Measurements from ENCODE around the gene GIT2. TPM values are rescaled to one million over a fixed set of nuclear protein-coding genes. Genes with fewer than 3 reads are reported as not detected.

GIT2 gene
- total and polyA plus RNA-seq, 2 of the 13 experiments (the other 11 are each of a cell fraction or from before 2014, with no cell fraction given): 18.4 to 19.8 TPM

DNA sequence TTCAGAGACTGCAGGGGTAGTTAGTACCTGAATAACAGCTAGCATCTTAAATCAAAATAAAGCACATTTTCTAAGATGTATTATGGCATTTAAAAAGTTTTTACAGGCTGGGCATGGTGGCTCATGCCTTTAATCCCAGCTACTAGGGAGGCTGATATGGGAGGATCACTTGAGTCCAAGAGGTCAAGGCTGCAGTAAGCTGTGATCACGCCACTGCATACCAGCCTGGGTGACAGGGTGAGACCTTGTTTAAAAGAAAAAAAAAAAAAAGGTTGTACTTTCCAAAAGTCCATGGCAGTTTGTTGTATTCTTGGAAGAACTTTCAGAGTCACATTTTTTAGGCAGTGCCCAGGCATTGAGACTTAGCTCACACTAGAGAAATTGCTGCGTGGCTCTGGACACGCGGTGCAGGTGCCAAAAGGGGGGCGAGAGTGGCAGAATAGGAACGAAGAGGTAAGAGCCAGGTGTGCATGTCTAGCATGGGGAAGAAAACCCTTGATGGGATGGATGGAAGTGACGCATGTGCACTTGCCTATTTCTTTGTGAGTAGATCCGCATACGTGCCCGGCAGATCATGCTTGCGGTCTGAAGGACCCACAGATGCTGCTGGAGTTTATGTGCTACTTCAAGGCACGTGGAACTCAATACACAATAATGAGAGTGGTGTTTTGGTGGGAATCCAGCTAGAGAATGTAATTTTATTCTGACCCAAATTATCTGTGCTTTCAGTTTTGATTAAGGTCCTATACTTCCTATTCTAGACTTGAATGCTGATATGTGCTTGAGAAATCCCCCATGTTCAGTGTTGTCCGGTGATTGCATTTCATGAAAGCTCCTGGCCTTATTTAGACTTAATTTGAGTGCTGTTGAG lies 14.9 kb upstream of the GIT2 start (continued):
- TF ChIP-seq, protein P1, sequence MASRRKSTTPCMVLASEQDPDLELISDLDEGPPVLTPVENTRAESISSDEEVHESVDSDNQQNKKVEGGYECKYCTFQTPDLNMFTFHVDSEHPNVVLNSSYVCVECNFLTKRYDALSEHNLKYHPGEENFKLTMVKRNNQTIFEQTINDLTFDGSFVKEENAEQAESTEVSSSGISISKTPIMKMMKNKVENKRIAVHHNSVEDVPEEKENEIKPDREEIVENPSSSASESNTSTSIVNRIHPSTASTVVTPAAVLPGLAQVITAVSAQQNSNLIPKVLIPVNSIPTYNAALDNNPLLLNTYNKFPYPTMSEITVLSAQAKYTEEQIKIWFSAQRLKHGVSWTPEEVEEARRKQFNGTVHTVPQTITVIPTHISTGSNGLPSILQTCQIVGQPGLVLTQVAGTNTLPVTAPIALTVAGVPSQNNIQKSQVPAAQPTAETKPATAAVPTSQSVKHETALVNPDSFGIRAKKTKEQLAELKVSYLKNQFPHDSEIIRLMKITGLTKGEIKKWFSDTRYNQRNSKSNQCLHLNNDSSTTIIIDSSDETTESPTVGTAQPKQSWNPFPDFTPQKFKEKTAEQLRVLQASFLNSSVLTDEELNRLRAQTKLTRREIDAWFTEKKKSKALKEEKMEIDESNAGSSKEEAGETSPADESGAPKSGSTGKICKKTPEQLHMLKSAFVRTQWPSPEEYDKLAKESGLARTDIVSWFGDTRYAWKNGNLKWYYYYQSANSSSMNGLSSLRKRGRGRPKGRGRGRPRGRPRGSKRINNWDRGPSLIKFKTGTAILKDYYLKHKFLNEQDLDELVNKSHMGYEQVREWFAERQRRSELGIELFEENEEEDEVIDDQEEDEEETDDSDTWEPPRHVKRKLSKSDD (CRISPR knock-in tag; IDR thresholded peaks at IDR 0.05; ENCODE audit: low read depth): no peak
- TF ChIP-seq WIZ (CRISPR knock-in tag; IDR thresholded peaks at IDR 0.05) (no peak), ZNF614 (CRISPR knock-in tag; IDR thresholded peaks at IDR 0.05; ENCODE audit: borderline replicate concordance) (no peak), RELA (CRISPR knock-in tag; IDR thresholded peaks at IDR 0.05) (no peak), ZNF816 (CRISPR knock-in tag; IDR thresholded peaks at IDR 0.05; ENCODE audit: borderline replicate concordance) (no peak), ZNF790 (CRISPR knock-in tag; IDR thresholded peaks at IDR 0.05; ENCODE audit: borderline replicate concordance) (no peak), ZFYVE20 (CRISPR knock-in tag; IDR thresholded peaks at IDR 0.05; ENCODE audit: borderline replicate concordance, low read depth) (no peak), NR2C2 (CRISPR knock-in tag; IDR thresholded peaks at IDR 0.05; ENCODE audit: borderline replicate concordance) (0 out of 2 replicates have a peak, but pooled peaks have one; percentile 36)
- TF ChIP-seq, protein P2, sequence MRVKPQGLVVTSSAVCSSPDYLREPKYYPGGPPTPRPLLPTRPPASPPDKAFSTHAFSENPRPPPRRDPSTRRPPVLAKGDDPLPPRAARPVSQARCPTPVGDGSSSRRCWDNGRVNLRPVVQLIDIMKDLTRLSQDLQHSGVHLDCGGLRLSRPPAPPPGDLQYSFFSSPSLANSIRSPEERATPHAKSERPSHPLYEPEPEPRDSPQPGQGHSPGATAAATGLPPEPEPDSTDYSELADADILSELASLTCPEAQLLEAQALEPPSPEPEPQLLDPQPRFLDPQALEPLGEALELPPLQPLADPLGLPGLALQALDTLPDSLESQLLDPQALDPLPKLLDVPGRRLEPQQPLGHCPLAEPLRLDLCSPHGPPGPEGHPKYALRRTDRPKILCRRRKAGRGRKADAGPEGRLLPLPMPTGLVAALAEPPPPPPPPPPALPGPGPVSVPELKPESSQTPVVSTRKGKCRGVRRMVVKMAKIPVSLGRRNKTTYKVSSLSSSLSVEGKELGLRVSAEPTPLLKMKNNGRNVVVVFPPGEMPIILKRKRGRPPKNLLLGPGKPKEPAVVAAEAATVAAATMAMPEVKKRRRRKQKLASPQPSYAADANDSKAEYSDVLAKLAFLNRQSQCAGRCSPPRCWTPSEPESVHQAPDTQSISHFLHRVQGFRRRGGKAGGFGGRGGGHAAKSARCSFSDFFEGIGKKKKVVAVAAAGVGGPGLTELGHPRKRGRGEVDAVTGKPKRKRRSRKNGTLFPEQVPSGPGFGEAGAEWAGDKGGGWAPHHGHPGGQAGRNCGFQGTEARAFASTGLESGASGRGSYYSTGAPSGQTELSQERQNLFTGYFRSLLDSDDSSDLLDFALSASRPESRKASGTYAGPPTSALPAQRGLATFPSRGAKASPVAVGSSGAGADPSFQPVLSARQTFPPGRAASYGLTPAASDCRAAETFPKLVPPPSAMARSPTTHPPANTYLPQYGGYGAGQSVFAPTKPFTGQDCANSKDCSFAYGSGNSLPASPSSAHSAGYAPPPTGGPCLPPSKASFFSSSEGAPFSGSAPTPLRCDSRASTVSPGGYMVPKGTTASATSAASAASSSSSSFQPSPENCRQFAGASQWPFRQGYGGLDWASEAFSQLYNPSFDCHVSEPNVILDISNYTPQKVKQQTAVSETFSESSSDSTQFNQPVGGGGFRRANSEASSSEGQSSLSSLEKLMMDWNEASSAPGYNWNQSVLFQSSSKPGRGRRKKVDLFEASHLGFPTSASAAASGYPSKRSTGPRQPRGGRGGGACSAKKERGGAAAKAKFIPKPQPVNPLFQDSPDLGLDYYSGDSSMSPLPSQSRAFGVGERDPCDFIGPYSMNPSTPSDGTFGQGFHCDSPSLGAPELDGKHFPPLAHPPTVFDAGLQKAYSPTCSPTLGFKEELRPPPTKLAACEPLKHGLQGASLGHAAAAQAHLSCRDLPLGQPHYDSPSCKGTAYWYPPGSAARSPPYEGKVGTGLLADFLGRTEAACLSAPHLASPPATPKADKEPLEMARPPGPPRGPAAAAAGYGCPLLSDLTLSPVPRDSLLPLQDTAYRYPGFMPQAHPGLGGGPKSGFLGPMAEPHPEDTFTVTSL (CRISPR knock-in tag; IDR thresholded peaks at IDR 0.05; ENCODE audit: borderline replicate concordance): peak; percentile 48; the same call in 1 of the 2 replicates
- TF ChIP-seq, protein P3, sequence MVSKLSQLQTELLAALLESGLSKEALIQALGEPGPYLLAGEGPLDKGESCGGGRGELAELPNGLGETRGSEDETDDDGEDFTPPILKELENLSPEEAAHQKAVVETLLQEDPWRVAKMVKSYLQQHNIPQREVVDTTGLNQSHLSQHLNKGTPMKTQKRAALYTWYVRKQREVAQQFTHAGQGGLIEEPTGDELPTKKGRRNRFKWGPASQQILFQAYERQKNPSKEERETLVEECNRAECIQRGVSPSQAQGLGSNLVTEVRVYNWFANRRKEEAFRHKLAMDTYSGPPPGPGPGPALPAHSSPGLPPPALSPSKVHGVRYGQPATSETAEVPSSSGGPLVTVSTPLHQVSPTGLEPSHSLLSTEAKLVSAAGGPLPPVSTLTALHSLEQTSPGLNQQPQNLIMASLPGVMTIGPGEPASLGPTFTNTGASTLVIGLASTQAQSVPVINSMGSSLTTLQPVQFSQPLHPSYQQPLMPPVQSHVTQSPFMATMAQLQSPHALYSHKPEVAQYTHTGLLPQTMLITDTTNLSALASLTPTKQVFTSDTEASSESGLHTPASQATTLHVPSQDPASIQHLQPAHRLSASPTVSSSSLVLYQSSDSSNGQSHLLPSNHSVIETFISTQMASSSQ (IDR thresholded peaks at IDR 0.05; ENCODE audit: low read depth): no peak
- TF ChIP-seq, protein P3 (CRISPR knock-in tag; IDR thresholded peaks at IDR 0.05; ENCODE audit: borderline replicate concordance): no peak

Measured in HepG2 (cell line).